ENCODE results near the gene TTI1. TPM values are rescaled to one million over a fixed set of nuclear protein-coding genes. Genes with fewer than 3 reads are reported as not detected.

The TTI1 gene
- total RNA-seq, 1 experiment from 2014 or later = 26.6 TPM

- Histone ChIP-seq H3K9me3 (ENCODE audit: control insufficient read depth, insufficient read depth, low read depth, low read length) (no peaks in the 10 kb centered on the region), H3K4me3 (ENCODE audit: low read depth in 2 of 2, low read length in 2 of 2) (no peak overlapping the region), H3K36me3 (ENCODE audit: control insufficient read depth, insufficient read depth, low read length) (peaks cover under 1% of the 10 kb centered on the region; the same call in 1 of the 2 replicates), H3K27ac (ENCODE audit: low read length) (no peak overlapping the region), H3K27me3 (ENCODE audit: control insufficient read depth, insufficient read depth, low read length) (no peaks in the 10 kb centered on the region), H3K4me1 (ENCODE audit: control insufficient read depth, insufficient read depth, low read length) (no peaks in the 10 kb centered on the region)
- no peak for TF ChIP-seq TCF7L2 (IDR thresholded peaks at IDR 0.05; ENCODE audit: low read depth, low read length)
- TF ChIP-seq SIN3A (IDR thresholded peaks at IDR 0.05; ENCODE audit: borderline replicate concordance, insufficient read depth, low read depth, low read length) = no peak
- TF ChIP-seq, protein P1, sequence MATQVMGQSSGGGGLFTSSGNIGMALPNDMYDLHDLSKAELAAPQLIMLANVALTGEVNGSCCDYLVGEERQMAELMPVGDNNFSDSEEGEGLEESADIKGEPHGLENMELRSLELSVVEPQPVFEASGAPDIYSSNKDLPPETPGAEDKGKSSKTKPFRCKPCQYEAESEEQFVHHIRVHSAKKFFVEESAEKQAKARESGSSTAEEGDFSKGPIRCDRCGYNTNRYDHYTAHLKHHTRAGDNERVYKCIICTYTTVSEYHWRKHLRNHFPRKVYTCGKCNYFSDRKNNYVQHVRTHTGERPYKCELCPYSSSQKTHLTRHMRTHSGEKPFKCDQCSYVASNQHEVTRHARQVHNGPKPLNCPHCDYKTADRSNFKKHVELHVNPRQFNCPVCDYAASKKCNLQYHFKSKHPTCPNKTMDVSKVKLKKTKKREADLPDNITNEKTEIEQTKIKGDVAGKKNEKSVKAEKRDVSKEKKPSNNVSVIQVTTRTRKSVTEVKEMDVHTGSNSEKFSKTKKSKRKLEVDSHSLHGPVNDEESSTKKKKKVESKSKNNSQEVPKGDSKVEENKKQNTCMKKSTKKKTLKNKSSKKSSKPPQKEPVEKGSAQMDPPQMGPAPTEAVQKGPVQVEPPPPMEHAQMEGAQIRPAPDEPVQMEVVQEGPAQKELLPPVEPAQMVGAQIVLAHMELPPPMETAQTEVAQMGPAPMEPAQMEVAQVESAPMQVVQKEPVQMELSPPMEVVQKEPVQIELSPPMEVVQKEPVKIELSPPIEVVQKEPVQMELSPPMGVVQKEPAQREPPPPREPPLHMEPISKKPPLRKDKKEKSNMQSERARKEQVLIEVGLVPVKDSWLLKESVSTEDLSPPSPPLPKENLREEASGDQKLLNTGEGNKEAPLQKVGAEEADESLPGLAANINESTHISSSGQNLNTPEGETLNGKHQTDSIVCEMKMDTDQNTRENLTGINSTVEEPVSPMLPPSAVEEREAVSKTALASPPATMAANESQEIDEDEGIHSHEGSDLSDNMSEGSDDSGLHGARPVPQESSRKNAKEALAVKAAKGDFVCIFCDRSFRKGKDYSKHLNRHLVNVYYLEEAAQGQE (IDR thresholded peaks at IDR 0.05; ENCODE audit: insufficient read depth in 1 of 2, low read depth in 2 of 2, low read length in 1 of 2) = no peak
- TF ChIP-seq CTCF (IDR thresholded peaks at IDR 0.05) = no peak
- TF ChIP-seq POLR2AphosphoS5 (IDR thresholded peaks at IDR 0.05; ENCODE audit: low read depth, low read length) = no peak
- POLR2A ChIA-PET = no interaction called here
- no TSS peak for BruUV-seq (replicated peaks)
- intact Hi-C loops (cut with micrococcal nuclease; ENCODE audit: unreplicated experiment) (no loop called here), in situ Hi-C loops (cut with HindIII; ENCODE audit: low pct_unique_long_range_greater_than_20kb, low sequenced_read_pairs) (no loop called here)
- CTCF ChIA-PET = no interaction called here
- ATAC-seq = no peak
- no peak for DNase-seq (ENCODE audit: low read depth, low spot score)
Observed at GRCh38 chr20:38004416-38004815, 28.8 kb downstream of the TTI1 start.

GRCh38 chr20:38002422-38002821, 30.8 kb downstream of the TTI1 start:
- no peak for DNase-seq (ENCODE audit: low read depth, low spot score)
- POLR2A ChIA-PET = no interaction called here
- TF ChIP-seq, protein P1 (IDR thresholded peaks at IDR 0.05; ENCODE audit: insufficient read depth in 1 of 2, low read depth in 2 of 2, low read length in 1 of 2) = no peak
- TF ChIP-seq TCF7L2 (IDR thresholded peaks at IDR 0.05; ENCODE audit: low read depth, low read length) = no peak
- TF ChIP-seq SIN3A (IDR thresholded peaks at IDR 0.05; ENCODE audit: borderline replicate concordance, insufficient read depth, low read depth, low read length) = no peak
- TF ChIP-seq POLR2AphosphoS5 (IDR thresholded peaks at IDR 0.05; ENCODE audit: low read depth, low read length) = no peak
- no peak for TF ChIP-seq CTCF (IDR thresholded peaks at IDR 0.05)
- Histone ChIP-seq H3K27me3 (ENCODE audit: control insufficient read depth, insufficient read depth, low read length) (no peaks in the 10 kb centered on the region), H3K36me3 (ENCODE audit: control insufficient read depth, insufficient read depth, low read length) (peaks cover 11% of the 10 kb centered on the region; the same call in 1 of the 2 replicates), H3K4me1 (ENCODE audit: control insufficient read depth, insufficient read depth, low read length) (no peaks in the 10 kb centered on the region), H3K27ac (ENCODE audit: low read length) (no peak overlapping the region), H3K4me3 (ENCODE audit: low read depth in 2 of 2, low read length in 2 of 2) (no peak overlapping the region), H3K9me3 (ENCODE audit: control insufficient read depth, insufficient read depth, low read depth, low read length) (no peaks in the 10 kb centered on the region)
- no peak for ATAC-seq
- in situ Hi-C loops (cut with HindIII; ENCODE audit: low pct_unique_long_range_greater_than_20kb, low sequenced_read_pairs) = no loop called here
- BruUV-seq (replicated peaks) = no TSS peak
- intact Hi-C loops (cut with micrococcal nuclease; ENCODE audit: unreplicated experiment) = no loop called here
- CTCF ChIA-PET = no interaction called here

Measured in Panc1 (cell line).